Heart left ventricle (tissue), 16 donors: Measurements from ENCODE around the gene CPLANE1. TPM values are rescaled to one million over a fixed set of nuclear protein-coding genes. Genes with fewer than 3 reads are reported as not detected.

ENCODE experiments used
- ATAC-seq, 4 donors: fragments of 200-7000 bp; cut with Tn5 transposase; one replicate each; pipeline ENCODE4 v1.9.1; 2020 to 2022; ENCODE audit warnings: moderate library complexity in 4 of 4, mild to moderate bottlenecking in 3 of 4, moderate number of reproducible peaks in 1 of 4
- DNase-seq, 5 donors: peaks; one replicate each; pipeline ENCODE4 v3.0.0-alpha.2; 2020
- H3K27ac ChIP-seq, 12 donors: fragments of 200-600 bp; sonication (generic) in 4 of 12; one replicate each; pipeline versions ENCODE4 v1.5.0 to v1.8.0; 2016 to 2022; ENCODE audit warnings: mild to moderate bottlenecking in 2 of 12
- H3K27me3 ChIP-seq, 9 donors: fragments of 200-600 bp; sonication (generic) in 2 of 9; one replicate each; pipeline versions ENCODE4 v1.5.1 to v1.8.0; 2016 to 2022; ENCODE audit warnings: mild to moderate bottlenecking in 3 of 9
- H3K36me3 ChIP-seq, 9 donors: fragments of 200-600 bp; sonication (generic) in 2 of 9; one replicate each; pipeline versions ENCODE4 v1.5.0 to v1.8.0; 2018 to 2022; ENCODE audit warnings: mild to moderate bottlenecking in 2 of 9
- H3K4me1 ChIP-seq, 12 donors: fragments of 200-600 bp; sonication (generic) in 4 of 12; one replicate each; pipeline versions ENCODE4 v1.5.0 to v1.8.0; 2016 to 2022; ENCODE audit warnings: mild to moderate bottlenecking in 3 of 12
- H3K4me3 ChIP-seq, 12 donors: fragments of 200-600 bp; sonication (generic) in 4 of 12; one replicate each; pipeline versions ENCODE4 v1.5.0 to v1.8.0; 2017 to 2022; ENCODE audit warnings: mild to moderate bottlenecking in 9 of 12, moderate library complexity in 4 of 12
- H3K9me3 ChIP-seq, 12 donors: fragments of 200-600 bp; sonication (generic) in 4 of 12; one replicate each; pipeline versions ENCODE4 v1.5.0 to v1.8.0; 2016 to 2022; ENCODE audit warnings: mild to moderate bottlenecking in 1 of 12
- POLR2A ChIP-seq, 2 donors: fragments of 450-650 bp; IDR thresholded peaks; one replicate each; pipeline ENCODE4 v1.6.1; 2017; ENCODE audit warnings: antibody characterized with exemption in 2 of 2, mild to moderate bottlenecking in 2 of 2, moderate library complexity in 2 of 2
- WGBS, 4 donors: extraction: QIAGEN DNeasy Blood & Tissue Kit in 2 of 4; methylation state at CpG; one replicate each; pipeline versions ENCODE4 v1.1.5 to v1.1.7; 2013 to 2018; 5-methylcytosine and 5-hydroxymethylcytosine counted together
- intact Hi-C, 10 donors: fragments of 100-400 bp; cut with DNase I; formaldehyde crosslinking; loops; one replicate each; pipeline versions ENCODE4 v1.11.1 to v1.14.2; 2022
- polyA plus RNA-seq, 2 donors: library from polyadenylated mRNA; stranded (reverse); fragments of 200-250 nt; gene quantifications; one replicate each; pipeline ENCODE4 v1.2.3, GENCODE V29; 2013
- total RNA-seq, 9 donors: library from RNA; depleted of rRNA in 2 of 9; stranded (reverse); fragments of >200 nt in 2 of 9; fragmentation: NEBNext Ultra II Directional in 3 of 9; extraction: Animal tissue kit (Norgen Biotek cat#: 25700) in 3 of 9; gene quantifications; one replicate each; pipeline versions ENCODE4 v1.1.0 to v1.2.4, GENCODE V29; 2016 to 2023
- TF ChIP-seq, protein P1 (sequence below), 12 donors: fragments of 200-600 bp; sonication (generic) in 4 of 12; IDR thresholded peaks; one replicate each; pipeline versions ENCODE4 v1.5.0 to v1.8.0; 2018 to 2022; ENCODE audit warnings: antibody characterized with exemption in 12 of 12, mild to moderate bottlenecking in 5 of 12
- donor health status: ischemic (EF 13 %, LVEDD 7.1; RV severe dilation, severe dysfunction).
- donor health status: healthy with polysubstance abuse.
- donor health status: DM: no; HTN: yes; CAD: no.
- donor health status: DM: no; HTN: no; CAD: no.
- donor health status: ischemic (EF 25% LVEDD 6.9; RV normal size, moderate dysfunction).
- donor health status: ischemic (EF 25% LVEDD 5.7; RV mildly dilated, moderate dysfunction).
- donor health status: healthy.
- donor health status: DM: yes; HTN: yes; CAD: no.
- donor health status: ischemic (EF 35%, LVEDD 5.7; RV mildly dilated, moderate dysfunction).
- donor health status: nonischemic (EF 11% LVEDD 7.7; RV severe dilation, severe dysfunction).
- donor health status: DM: yes; HTN: yes; CAD: no.
- donor health status: PGD.
- donor health status: ischemic (EF 29% LVEDD 5.4; RV normal size, mild dysfunction).
- donor health status: nonischemic (EF 23%, LVEDD 6.1; RV moderate dilation, normal function).

CPLANE1 gene
- total and polyA plus RNA-seq, 11 donors = 2.6 to 13.2 (median 9.3) TPM

DNA sequence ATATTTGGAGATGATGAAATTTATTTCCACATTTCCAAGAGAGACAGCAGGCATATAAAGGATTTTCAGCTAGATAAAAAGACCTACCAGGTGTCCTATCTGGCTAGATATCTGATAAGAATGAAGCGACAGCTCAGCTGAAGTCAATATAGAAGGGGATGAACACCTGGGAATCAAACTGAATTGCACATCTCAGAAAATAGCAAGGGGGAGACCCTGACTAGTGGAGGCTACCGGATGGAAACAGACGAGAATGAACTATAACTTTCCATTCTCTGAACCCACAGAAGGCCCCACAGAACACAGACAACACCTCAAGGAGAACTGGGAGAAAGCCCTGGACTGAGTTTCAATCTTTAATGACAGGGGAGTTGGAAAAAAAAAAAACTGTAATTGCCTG lies 51.1 kb downstream of the CPLANE1 start:
- H3K4me1 ChIP-seq = peaks cover 0 to 17% (median 0%) of the 10 kb centered on the region in 12 donors
- peak overlapping the region in 7 of 12 donors; percentile 1 to 35 (median 16) for H3K4me3 ChIP-seq
- H3K27me3 ChIP-seq = no peaks in the 10 kb centered on the region
- WGBS, 4 donors = 68 to 79% (median 71%) methylated on average over 3 of the region's 3 CpGs
- intact Hi-C loops = loop anchor here in 1 of 10 donors (10.0 kb wide), 1 partner anchor 107 kb away; no protein-coding TSS in a partner anchor
- H3K27ac ChIP-seq = peak overlapping the region in 3 of 12 donors; percentile 30 to 78 (median 31)
- no peak for ATAC-seq
- peaks cover 0 to 99% (median 31%) of the 10 kb centered on the region in 9 donors for H3K36me3 ChIP-seq
- no peaks in the 10 kb centered on the region for H3K9me3 ChIP-seq
- TF ChIP-seq POLR2A (IDR thresholded peaks at IDR 0.05) = no peak
- TF ChIP-seq, protein P1, sequence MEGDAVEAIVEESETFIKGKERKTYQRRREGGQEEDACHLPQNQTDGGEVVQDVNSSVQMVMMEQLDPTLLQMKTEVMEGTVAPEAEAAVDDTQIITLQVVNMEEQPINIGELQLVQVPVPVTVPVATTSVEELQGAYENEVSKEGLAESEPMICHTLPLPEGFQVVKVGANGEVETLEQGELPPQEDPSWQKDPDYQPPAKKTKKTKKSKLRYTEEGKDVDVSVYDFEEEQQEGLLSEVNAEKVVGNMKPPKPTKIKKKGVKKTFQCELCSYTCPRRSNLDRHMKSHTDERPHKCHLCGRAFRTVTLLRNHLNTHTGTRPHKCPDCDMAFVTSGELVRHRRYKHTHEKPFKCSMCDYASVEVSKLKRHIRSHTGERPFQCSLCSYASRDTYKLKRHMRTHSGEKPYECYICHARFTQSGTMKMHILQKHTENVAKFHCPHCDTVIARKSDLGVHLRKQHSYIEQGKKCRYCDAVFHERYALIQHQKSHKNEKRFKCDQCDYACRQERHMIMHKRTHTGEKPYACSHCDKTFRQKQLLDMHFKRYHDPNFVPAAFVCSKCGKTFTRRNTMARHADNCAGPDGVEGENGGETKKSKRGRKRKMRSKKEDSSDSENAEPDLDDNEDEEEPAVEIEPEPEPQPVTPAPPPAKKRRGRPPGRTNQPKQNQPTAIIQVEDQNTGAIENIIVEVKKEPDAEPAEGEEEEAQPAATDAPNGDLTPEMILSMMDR (IDR thresholded peaks at IDR 0.05) = no peak
- DNase-seq = no peak

DNA sequence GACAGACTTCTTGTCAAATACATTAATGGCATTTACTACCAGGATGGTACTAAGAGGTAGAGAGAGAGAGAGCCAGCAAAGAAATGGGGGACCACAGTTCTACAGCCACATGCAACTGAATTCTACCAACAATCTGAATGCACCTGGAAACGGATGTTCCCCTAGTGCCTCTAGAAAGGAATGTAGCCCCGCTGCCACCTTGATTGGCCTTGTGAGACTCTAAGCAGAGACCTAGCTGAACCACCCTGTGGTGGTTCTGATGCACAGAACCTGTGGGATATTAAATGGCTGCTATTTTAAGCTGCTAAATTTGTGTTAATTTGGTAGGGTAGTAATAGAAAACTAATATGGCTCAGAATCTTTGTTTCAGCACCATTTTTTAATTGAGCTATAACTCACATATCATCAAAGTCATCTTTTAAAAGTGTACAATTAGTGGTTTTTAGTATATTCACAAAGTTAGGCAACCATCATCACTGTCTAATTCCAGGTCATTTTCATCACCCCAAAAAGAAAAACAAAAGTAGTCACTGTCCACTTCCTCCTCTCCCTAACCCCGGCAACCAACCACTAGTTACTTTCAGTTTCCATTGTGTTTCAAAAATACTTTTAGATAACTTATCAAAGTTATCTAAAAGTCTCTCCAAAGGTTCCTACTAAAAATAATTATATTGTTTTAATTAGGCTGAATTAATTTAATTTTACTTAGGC lies 51.7 kb downstream of the CPLANE1 start:
- ATAC-seq (peak in 1 of 4 donors; percentile 41), DNase-seq (no peak)
- Histone ChIP-seq H3K4me1 (peaks cover 0 to 17% (median 0%) of the 10 kb centered on the region in 12 donors), H3K27me3 (no peaks in the 10 kb centered on the region), H3K36me3 (peaks cover 0 to 99% (median 32%) of the 10 kb centered on the region in 9 donors), H3K9me3 (no peaks in the 10 kb centered on the region), H3K4me3 (peak overlapping the region in 7 of 12 donors; percentile 1 to 35 (median 16)), H3K27ac (peak overlapping the region in 3 of 12 donors; percentile 30 to 78 (median 31))
- no peak for TF ChIP-seq POLR2A (IDR thresholded peaks at IDR 0.05)
- TF ChIP-seq, protein P1 (IDR thresholded peaks at IDR 0.05) = no peak
- 69 to 74% (median 72%) methylated on average over 3 of the region's 3 CpGs for WGBS, 4 donors
- intact Hi-C loops = loop anchor here in 1 of 10 donors (10.0 kb wide), 1 partner anchor 107 kb away; no protein-coding TSS in a partner anchor

DNA sequence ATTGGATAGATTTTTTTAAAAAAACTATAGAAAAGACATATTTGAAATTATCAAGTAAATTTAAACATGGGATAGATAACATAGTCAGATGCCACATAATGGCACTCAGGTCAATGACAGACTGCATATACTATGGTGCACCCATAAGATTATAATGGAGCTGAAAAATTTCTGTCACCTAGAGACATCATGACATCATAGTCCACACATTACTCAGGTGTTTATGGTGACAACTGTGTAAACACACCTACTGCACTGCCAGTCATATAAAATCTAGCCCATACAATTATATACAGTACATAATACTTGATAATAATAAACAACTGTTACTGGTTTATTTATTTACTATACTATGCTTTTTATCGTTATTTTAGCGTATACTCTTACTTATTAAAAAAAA lies 58.6 kb downstream of the CPLANE1 start:
- H3K9me3 ChIP-seq = no peaks in the 10 kb centered on the region
- intact Hi-C loops = loop anchor here in 1 of 10 donors (10.0 kb wide), 1 partner anchor 114 kb away; no protein-coding TSS in a partner anchor
- WGBS, 4 donors = 96 to 98% (median 97%) methylated on average over 2 of the region's 2 CpGs
- no peak overlapping the region for H3K4me3 ChIP-seq
- peaks cover 0 to 97% (median 48%) of the 10 kb centered on the region in 9 donors for H3K36me3 ChIP-seq
- no peaks in the 10 kb centered on the region for H3K4me1 ChIP-seq
- no peak overlapping the region for H3K27ac ChIP-seq
- no peak for DNase-seq
- no peak for ATAC-seq
- TF ChIP-seq, protein P1 (IDR thresholded peaks at IDR 0.05) = no peak
- TF ChIP-seq POLR2A (IDR thresholded peaks at IDR 0.05) = no peak
- no peaks in the 10 kb centered on the region for H3K27me3 ChIP-seq

DNA sequence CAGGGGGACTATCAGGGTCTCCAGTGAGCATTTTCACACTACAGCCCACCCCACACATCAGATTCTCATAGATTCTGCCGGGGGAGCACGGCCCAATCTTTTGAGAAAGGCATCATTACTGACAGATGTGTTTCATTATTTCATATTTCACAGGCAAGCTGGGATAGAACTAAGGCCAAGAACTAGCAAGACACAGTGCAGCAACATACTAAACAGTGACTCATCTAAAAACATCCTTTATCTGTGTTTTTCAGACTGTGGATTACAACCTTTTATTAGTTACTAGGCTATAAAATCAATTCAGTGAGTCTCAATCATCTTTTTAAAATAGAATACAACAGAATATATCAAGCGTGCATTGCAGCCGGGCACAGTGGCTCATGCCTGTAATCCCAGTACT lies 59.8 kb downstream of the CPLANE1 start:
- ATAC-seq (no peak), DNase-seq (no peak)
- H3K27me3 ChIP-seq = no peaks in the 10 kb centered on the region
- no peak for TF ChIP-seq POLR2A (IDR thresholded peaks at IDR 0.05)
- TF ChIP-seq, protein P1 (IDR thresholded peaks at IDR 0.05) = no peak
- WGBS, 4 donors = 93 to 98% (median 96%) methylated on average over 4 of the region's 4 CpGs
- peaks cover 0 to 97% (median 43%) of the 10 kb centered on the region in 9 donors for H3K36me3 ChIP-seq
- H3K27ac ChIP-seq = no peak overlapping the region
- intact Hi-C loops = no loop called here
- no peaks in the 10 kb centered on the region for H3K9me3 ChIP-seq
- no peaks in the 10 kb centered on the region for H3K4me1 ChIP-seq
- H3K4me3 ChIP-seq = no peak overlapping the region
